ENCODE data around the gene CFB. TPM values are rescaled to one million over a fixed set of nuclear protein-coding genes. Genes with fewer than 3 reads are reported as not detected.

Gene CFB
- total RNA-seq, 1 donor from 2014 or later, result not detected

DNA sequence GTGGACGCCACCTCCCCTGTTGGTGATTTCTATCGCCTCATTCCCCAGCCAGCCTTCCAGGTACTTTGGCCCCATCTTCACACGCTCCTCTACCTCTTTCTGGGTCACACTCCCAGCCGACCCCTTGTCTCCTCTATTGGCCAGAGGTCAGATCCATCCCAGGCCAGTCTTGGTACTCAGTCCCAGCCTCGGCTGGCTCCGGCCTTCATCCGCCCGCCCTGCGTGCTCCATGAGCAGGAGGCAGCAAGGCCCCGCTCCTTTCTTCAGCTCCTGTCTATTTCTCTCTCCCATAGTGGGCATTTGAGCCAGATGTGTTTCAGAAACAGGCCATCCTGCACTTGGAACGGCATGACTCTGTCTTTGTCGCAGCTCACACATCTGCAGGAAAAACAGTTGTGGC lies 15.7 kb downstream of the CFB start:
- ChIA-PET POLR2A (interaction anchor here (0.9 to 1.9 kb wide), 2 partner anchors 10 to 59 kb away, joined by 3 to 10 read pairs; partner anchors contain the start of genes DXO and ZBTB12), CTCF (no interaction called here)
- Mint-ChIP-seq H3K36me3 (ENCODE audit: low read depth) (peaks cover 81% of the 10 kb centered on the region), H3K4me3 (no peak overlapping the region), H3K27ac (no peak overlapping the region), H3K9me3 (no peaks in the 10 kb centered on the region), H3K27me3 (no peaks in the 10 kb centered on the region), H3K4me1 (peaks cover 33% of the 10 kb centered on the region)
- DNase-seq (no peak), ATAC-seq (ENCODE audit: low read depth) (no peak)
- TF ChIP-seq, protein P1, sequence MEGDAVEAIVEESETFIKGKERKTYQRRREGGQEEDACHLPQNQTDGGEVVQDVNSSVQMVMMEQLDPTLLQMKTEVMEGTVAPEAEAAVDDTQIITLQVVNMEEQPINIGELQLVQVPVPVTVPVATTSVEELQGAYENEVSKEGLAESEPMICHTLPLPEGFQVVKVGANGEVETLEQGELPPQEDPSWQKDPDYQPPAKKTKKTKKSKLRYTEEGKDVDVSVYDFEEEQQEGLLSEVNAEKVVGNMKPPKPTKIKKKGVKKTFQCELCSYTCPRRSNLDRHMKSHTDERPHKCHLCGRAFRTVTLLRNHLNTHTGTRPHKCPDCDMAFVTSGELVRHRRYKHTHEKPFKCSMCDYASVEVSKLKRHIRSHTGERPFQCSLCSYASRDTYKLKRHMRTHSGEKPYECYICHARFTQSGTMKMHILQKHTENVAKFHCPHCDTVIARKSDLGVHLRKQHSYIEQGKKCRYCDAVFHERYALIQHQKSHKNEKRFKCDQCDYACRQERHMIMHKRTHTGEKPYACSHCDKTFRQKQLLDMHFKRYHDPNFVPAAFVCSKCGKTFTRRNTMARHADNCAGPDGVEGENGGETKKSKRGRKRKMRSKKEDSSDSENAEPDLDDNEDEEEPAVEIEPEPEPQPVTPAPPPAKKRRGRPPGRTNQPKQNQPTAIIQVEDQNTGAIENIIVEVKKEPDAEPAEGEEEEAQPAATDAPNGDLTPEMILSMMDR (IDR thresholded peaks at IDR 0.05), result no peak
- intact Hi-C loops (cut with micrococcal nuclease), result no loop called here

- TF ChIP-seq, protein P1 (IDR thresholded peaks at IDR 0.05), result no peak
- intact Hi-C loops (cut with micrococcal nuclease), result no loop called here
- CTCF ChIA-PET, result no interaction called here
- H3K4me1 Mint-ChIP-seq, result peaks cover 18% of the 10 kb centered on the region
- no peaks in the 10 kb centered on the region for H3K27me3 Mint-ChIP-seq
- no peak overlapping the region for H3K4me3 Mint-ChIP-seq
- H3K36me3 Mint-ChIP-seq (ENCODE audit: low read depth), result peaks cover 91% of the 10 kb centered on the region
- DNase-seq (no peak), ATAC-seq (ENCODE audit: low read depth) (no peak)
- no peak overlapping the region for H3K27ac Mint-ChIP-seq
- no peaks in the 10 kb centered on the region for H3K9me3 Mint-ChIP-seq
- POLR2A ChIA-PET, result interaction anchor here (1.1 kb wide), 1 partner anchor 66 kb away, joined by 3 read pairs; no protein-coding TSS in a partner anchor
These were observed 18.0 kb downstream of the CFB start for GRCh38 chr6:31963921-31964320.

- Mint-ChIP-seq H3K4me3 (no peak overlapping the region), H3K9me3 (no peaks in the 10 kb centered on the region)
These were observed 19.8 kb downstream of the CFB start for GRCh38 chr6:31965700-31966099.

DNA sequence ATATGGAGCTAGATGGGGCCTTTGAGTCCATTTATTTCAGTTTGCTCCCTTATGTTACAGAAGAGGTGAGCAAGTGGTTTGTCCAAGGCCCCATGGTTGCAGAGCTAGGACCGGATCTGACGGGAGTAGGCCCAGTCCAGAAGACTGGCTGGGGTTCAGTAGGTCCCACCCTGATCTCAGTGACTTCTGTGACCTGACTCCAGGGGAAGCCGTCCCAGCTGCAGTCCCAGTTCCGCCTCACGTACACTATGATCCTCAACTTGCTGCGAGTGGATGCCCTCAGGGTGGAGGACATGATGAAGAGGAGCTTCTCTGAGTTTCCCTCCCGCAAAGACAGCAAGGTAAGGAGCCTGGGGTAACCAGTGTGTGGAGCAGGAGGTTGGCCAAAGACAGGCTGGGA lies 20.6 kb downstream of the CFB start:
- no peak for DNase-seq
- CTCF ChIA-PET, result no interaction called here

More at GRCh38 chr6:31965700-31966099, 19.8 kb downstream of the CFB start:
- H3K36me3 Mint-ChIP-seq (ENCODE audit: low read depth), result peaks cover 98% of the 10 kb centered on the region
- H3K4me1 Mint-ChIP-seq, result peaks cover 13% of the 10 kb centered on the region
- H3K27ac Mint-ChIP-seq, result no peak overlapping the region
- ATAC-seq (ENCODE audit: low read depth) (no peak), DNase-seq (no peak)
- TF ChIP-seq, protein P1 (IDR thresholded peaks at IDR 0.05), result no peak
- CTCF ChIA-PET, result interaction anchor here (1.3 kb wide), 1 partner anchor 14 kb away, joined by 3 read pairs; no protein-coding TSS in a partner anchor
- H3K27me3 Mint-ChIP-seq, result no peaks in the 10 kb centered on the region
- intact Hi-C loops (cut with micrococcal nuclease), result no loop called here
- POLR2A ChIA-PET, result no interaction called here

DNA sequence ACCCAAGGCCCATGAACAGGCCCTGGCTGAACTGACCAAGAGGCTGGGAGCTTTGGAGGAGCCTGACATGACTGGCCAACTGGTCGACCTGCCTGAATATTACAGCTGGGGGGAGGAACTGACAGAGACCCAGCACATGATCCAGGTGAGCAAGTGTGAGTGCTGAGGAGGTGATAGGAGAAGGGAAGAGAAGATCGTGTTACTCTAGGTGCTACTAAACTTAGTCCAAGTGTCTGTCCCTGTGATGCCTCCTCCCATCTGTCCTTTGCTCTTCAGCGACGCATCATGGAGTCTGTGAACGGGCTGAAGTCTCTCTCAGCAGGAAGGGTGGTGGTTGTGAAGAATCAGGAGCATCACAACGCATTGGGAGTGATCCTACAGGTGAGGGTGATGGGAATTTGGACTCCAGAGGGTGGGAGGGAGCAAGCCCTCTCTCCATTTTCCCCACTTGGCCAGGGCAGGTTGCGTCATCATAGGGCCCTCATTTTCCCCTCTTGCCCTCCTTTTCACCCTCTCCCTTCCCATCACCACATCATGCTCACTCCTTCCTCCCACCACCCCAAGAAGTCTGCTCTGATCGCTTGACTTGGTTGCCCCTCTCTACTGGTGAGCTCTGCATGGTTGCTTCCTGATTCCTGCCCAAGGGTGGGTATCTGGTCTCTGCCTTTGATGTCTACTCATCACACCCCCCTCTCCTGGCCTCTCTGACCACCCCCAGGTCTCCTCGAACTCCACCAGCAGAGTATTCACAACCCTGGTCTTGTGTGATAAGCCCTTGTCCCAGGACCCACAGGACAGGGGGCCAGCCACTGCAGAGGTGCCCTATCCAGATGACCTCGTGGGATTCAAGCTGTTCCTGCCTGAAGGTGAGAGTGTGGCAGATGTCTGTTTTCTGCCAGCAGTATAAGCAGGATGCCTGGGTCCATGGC lies 21.4 kb downstream of the CFB start:
- peaks cover 88% of the 10 kb centered on the region for H3K36me3 Mint-ChIP-seq (ENCODE audit: low read depth)
- ChIA-PET POLR2A (no interaction called here), CTCF (no interaction called here)
- ATAC-seq (ENCODE audit: low read depth), result no peak
- H3K4me3 Mint-ChIP-seq, result no peak overlapping the region
- TF ChIP-seq, protein P1 (IDR thresholded peaks at IDR 0.05), result no peak
- H3K4me1 Mint-ChIP-seq, result peaks cover 26% of the 10 kb centered on the region
- intact Hi-C loops (cut with micrococcal nuclease), result no loop called here
- H3K27ac Mint-ChIP-seq, result peak overlapping the region; percentile 53
- DNase-seq, result no peak
- no peaks in the 10 kb centered on the region for H3K27me3 Mint-ChIP-seq
- no peaks in the 10 kb centered on the region for H3K9me3 Mint-ChIP-seq

More for the DNA sequence above, 20.6 kb downstream of the CFB start:
- no peak overlapping the region for H3K4me3 Mint-ChIP-seq
- ATAC-seq (ENCODE audit: low read depth), result no peak
- no peaks in the 10 kb centered on the region for H3K27me3 Mint-ChIP-seq
- H3K9me3 Mint-ChIP-seq, result no peaks in the 10 kb centered on the region
- H3K27ac Mint-ChIP-seq, result no peak overlapping the region
- POLR2A ChIA-PET, result interaction anchor here (0.6 kb wide), 1 partner anchor 360 kb away, joined by 3 read pairs; no protein-coding TSS in a partner anchor
- intact Hi-C loops (cut with micrococcal nuclease), result no loop called here
- TF ChIP-seq, protein P1 (IDR thresholded peaks at IDR 0.05), result no peak
- H3K36me3 Mint-ChIP-seq (ENCODE audit: low read depth), result peaks cover 90% of the 10 kb centered on the region
- H3K4me1 Mint-ChIP-seq, result peaks cover 21% of the 10 kb centered on the region

Measured in activated B cell treated with CpG ODN at 0.5 μM for 24 hours (primary cell).